GM12874 (cell line): Measurements from ENCODE around the gene LSM2.

Experiments
- CTCF ChIP-seq: IDR thresholded peaks from 2 replicates; pipeline ENCODE4 v1.5.1; 2011; ENCODE audit warnings: low read depth, mild to moderate bottlenecking, control low read depth, low read length, moderate library complexity; ENCODE audit not compliant: insufficient read depth

LSM2 gene

GRCh38 chr6:31771992-31772358 lies 34.8 kb downstream of the LSM2 start:
- TF ChIP-seq CTCF, result no peak

DNA sequence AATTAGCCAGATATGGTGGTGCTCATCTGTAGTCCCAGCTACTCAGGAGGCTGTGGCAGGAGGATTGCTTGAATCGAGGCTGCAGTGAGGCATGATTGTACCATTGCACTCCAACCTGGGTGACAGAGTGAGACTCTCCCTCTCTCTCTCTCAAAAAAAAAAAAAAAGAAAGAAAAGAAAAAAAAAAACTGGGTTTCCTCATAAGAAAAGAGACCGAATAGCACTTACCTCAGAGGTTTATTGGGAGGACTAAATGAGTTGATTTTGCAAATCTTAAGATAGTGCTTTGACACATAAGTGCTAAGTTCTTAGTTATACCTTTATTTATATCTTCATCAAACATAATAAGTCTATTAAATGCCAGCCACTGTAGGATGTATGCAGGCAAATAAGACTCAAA lies 35.9 kb downstream of the LSM2 start:
- TF ChIP-seq CTCF, result no peak

- TF ChIP-seq CTCF, result peak; percentile 90
Observed at GRCh38 chr6:31769684-31770371, 36.9 kb downstream of the LSM2 start.

- TF ChIP-seq CTCF, result no peak
Observed at GRCh38 chr6:31768363-31769257, 38.2 kb downstream of the LSM2 start.

GRCh38 chr6:31767096-31767645 lies 39.6 kb downstream of the LSM2 start:
- no peak for TF ChIP-seq CTCF

- TF ChIP-seq CTCF, result no peak
Observed at GRCh38 chr6:31765910-31766794, 40.6 kb downstream of the LSM2 start.

GRCh38 chr6:31765559-31765909 lies 41.2 kb downstream of the LSM2 start:
- no peak for TF ChIP-seq CTCF
